ENCODE measurements around the gene TGFBR3L.
"Not testable (repeated sequence)": the region's sequence is repeated elsewhere in the genome, so short reads cannot be mapped to it uniquely, and the experiment has no call there.

- TF ChIP-seq CTCF (IDR thresholded peaks at IDR 0.05); TCF7L2 (IDR thresholded peaks at IDR 0.05; ENCODE audit: low read depth, low read length); SIN3A (IDR thresholded peaks at IDR 0.05; ENCODE audit: borderline replicate concordance, insufficient read depth, low read depth, low read length); POLR2AphosphoS5 (IDR thresholded peaks at IDR 0.05; ENCODE audit: low read depth, low read length): not testable (repeated sequence)
Measured at GRCh38 chr19:7893362-7894101, 21.1 kb upstream of the TGFBR3L start.

All from Panc1 (cell line).